Fibroblast of skin of left biceps (primary cell): ENCODE measurements around the gene MYT1.
"Not testable (repeated sequence)": the region's sequence is repeated elsewhere in the genome, so short reads cannot be mapped to it uniquely, and the experiment has no call there.

Experiments used
- DNase-seq, 2 experiments: peaks; one replicate each; pipeline ENCODE4 v3.0.0-alpha.2; 2013; ENCODE audit warnings: low read depth in 2 of 2

MYT1 gene

GRCh38 chr20:64266988-64267387, 102.7 kb downstream of the MYT1 start:
- DNase-seq: no peak

- DNase-seq: no peak
These were observed 103.9 kb downstream of the MYT1 start for GRCh38 chr20:64268174-64268573.

- no peak for DNase-seq
These were observed 105.6 kb downstream of the MYT1 start for GRCh38 chr20:64269604-64270411.

GRCh38 chr20:64271636-64272035, 107.4 kb downstream of the MYT1 start:
- DNase-seq: no peak

GRCh38 chr20:64273109-64273508, 108.9 kb downstream of the MYT1 start:
- DNase-seq: no peak

GRCh38 chr20:64276817-64277216, 112.6 kb downstream of the MYT1 start:
- no peak for DNase-seq

GRCh38 chr20:64277571-64278316, 113.5 kb downstream of the MYT1 start:
- DNase-seq: no peak

GRCh38 chr20:64278317-64278681, 114.0 kb downstream of the MYT1 start:
- no peak for DNase-seq

- DNase-seq: no peak
These were observed 115.7 kb downstream of the MYT1 start for GRCh38 chr20:64279826-64280459.

- DNase-seq: no peak
These were observed 116.2 kb downstream of the MYT1 start for GRCh38 chr20:64280460-64280843.

GRCh38 chr20:64283646-64284045, 119.4 kb downstream of the MYT1 start:
- DNase-seq: no peak

GRCh38 chr20:64285579-64286446, 121.6 kb downstream of the MYT1 start:
- not testable (repeated sequence) for DNase-seq

GRCh38 chr20:64286447-64287263, 122.4 kb downstream of the MYT1 start:
- DNase-seq: not testable (repeated sequence)

GRCh38 chr20:64287264-64287590, 123.0 kb downstream of the MYT1 start:
- DNase-seq: not testable (repeated sequence)
